NCI-H1417 (cell line): ENCODE data around the gene TRABD2B.

Source experiments
- DNase-seq, 3 experiments: peaks; one replicate each; lab custom pipeline; 2025; lab: John Stamatoyannopoulos, UW

The TRABD2B gene

GRCh38 chr1:47876587-47876963 is 120.6 kb downstream of the TRABD2B start:
- DNase-seq: no peak

GRCh38 chr1:47875831-47876586 is 121.2 kb downstream of the TRABD2B start:
- DNase-seq: peak; percentile 42 to 86 (median 51)

- no peak for DNase-seq
Measured at GRCh38 chr1:47875036-47875435, 122.1 kb downstream of the TRABD2B start.

- DNase-seq: no peak
Measured at GRCh38 chr1:47873337-47873736, 123.8 kb downstream of the TRABD2B start.

- no peak for DNase-seq
Measured at GRCh38 chr1:47872886-47873285, 124.3 kb downstream of the TRABD2B start.

GRCh38 chr1:47871799-47872353 is 125.3 kb downstream of the TRABD2B start:
- DNase-seq: no peak

- no peak for DNase-seq
Measured at GRCh38 chr1:47870946-47871676, 126.1 kb downstream of the TRABD2B start.

GRCh38 chr1:47870480-47870879 is 126.7 kb downstream of the TRABD2B start:
- DNase-seq: no peak

GRCh38 chr1:47868348-47868676 is 128.9 kb downstream of the TRABD2B start:
- DNase-seq: no peak

GRCh38 chr1:47867438-47868347 is 129.5 kb downstream of the TRABD2B start:
- DNase-seq: no peak

- no peak for DNase-seq
Measured at GRCh38 chr1:47866601-47867437, 130.4 kb downstream of the TRABD2B start.

- DNase-seq: no peak
Measured at GRCh38 chr1:47865881-47866535, 131.2 kb downstream of the TRABD2B start.

GRCh38 chr1:47859092-47859743 is 138.0 kb downstream of the TRABD2B start:
- no peak for DNase-seq

GRCh38 chr1:47856996-47857395 is 140.2 kb downstream of the TRABD2B start:
- no peak for DNase-seq

- no peak for DNase-seq
Measured at GRCh38 chr1:47855230-47855629, 142.0 kb downstream of the TRABD2B start.

GRCh38 chr1:47854552-47855144 is 142.5 kb downstream of the TRABD2B start:
- DNase-seq: no peak

GRCh38 chr1:47853852-47854251 is 143.3 kb downstream of the TRABD2B start:
- DNase-seq: no peak

GRCh38 chr1:47853059-47853458 is 144.1 kb downstream of the TRABD2B start:
- DNase-seq: no peak

GRCh38 chr1:47852006-47852718 is 145.0 kb downstream of the TRABD2B start:
- no peak for DNase-seq
